PC-9 (cell line): ENCODE measurements around the gene CD86. TPM values are rescaled to one million over a fixed set of nuclear protein-coding genes. Genes with fewer than 3 reads are reported as not detected.

Source experiments
- BruUV-seq: library from RNA; stranded (reverse); fragments of 400-500 nt; replicated peaks from 2 replicates; lab custom pipeline; 2021; lab: Mats Ljungman, UMichigan
- CTCF ChIA-PET: fragments of 300-600 bp; sonication (Branson Sonifier 250); formaldehyde crosslinking; loops from one replicate; lab custom pipeline; 2022; ENCODE audit warnings: antibody characterized with exemption; lab: Charles Lee
- POLR2A ChIA-PET: fragments of 300-600 bp; sonication (Branson Sonifier 250); formaldehyde crosslinking; loops from one replicate; lab custom pipeline; 2022; ENCODE audit warnings: antibody characterized with exemption; ENCODE audit not compliant: unreplicated experiment; lab: Charles Lee
- DNase-seq, 2 experiments: peaks; one replicate each; pipeline versions ENCODE4 v3.0.0 to v3.0.0-alpha.2; 2015 to 2022; ENCODE audit warnings: mixed read lengths in 1 of 2
- H2AFZ ChIP-seq: fragments of 200-600 bp; sonication (generic); 2 replicates; pipeline ENCODE4 v1.8.1; 2017; ENCODE audit warnings: antibody characterized with exemption
- H3F3A ChIP-seq: fragments of 200-600 bp; sonication (generic); 2 replicates; pipeline ENCODE4 v1.8.1; 2017; ENCODE audit warnings: antibody characterized with exemption, mild to moderate bottlenecking, low read depth; ENCODE audit not compliant: insufficient read depth
- H3K27ac ChIP-seq: fragments of 200-600 bp; sonication (generic); 2 replicates; pipeline ENCODE4 v1.6.1; 2016; ENCODE audit warnings: mixed run types
- H3K27me3 ChIP-seq: fragments of 200-600 bp; sonication (generic); 2 replicates; pipeline ENCODE4 v1.6.1; 2016; ENCODE audit warnings: low read depth, mixed run types; ENCODE audit not compliant: insufficient read depth
- H3K36me3 ChIP-seq: fragments of 200-600 bp; sonication (generic); 2 replicates; pipeline ENCODE4 v1.6.1; 2016; ENCODE audit warnings: low read depth, mixed run types
- H3K4me1 ChIP-seq: fragments of 200-600 bp; sonication (generic); replicated peaks from 2 replicates; pipeline ENCODE4 v1.6.1; 2016; ENCODE audit warnings: mixed run types; ENCODE audit not compliant: insufficient read depth
- H3K4me2 ChIP-seq: fragments of 200-600 bp; sonication (generic); 2 replicates; pipeline ENCODE4 v1.6.1; 2017; ENCODE audit warnings: mixed run types
- H3K4me3 ChIP-seq: fragments of 200-600 bp; sonication (generic); 2 replicates; pipeline ENCODE4 v1.6.1; 2016; ENCODE audit warnings: mixed run types
- H3K79me2 ChIP-seq: fragments of 200-600 bp; sonication (generic); 2 replicates; pipeline ENCODE4 v1.6.1; 2017; ENCODE audit warnings: low read depth, mixed run types
- H3K9me2 ChIP-seq: fragments of 200-600 bp; sonication (generic); 2 replicates; pipeline ENCODE4 v1.8.1; 2017; ENCODE audit warnings: mild to moderate bottlenecking; ENCODE audit not compliant: insufficient read depth
- H3K9me3 ChIP-seq: fragments of 200-600 bp; sonication (generic); 2 replicates; pipeline ENCODE4 v1.8.1; 2016; ENCODE audit warnings: low read depth; ENCODE audit not compliant: insufficient read depth
- H4K20me1 ChIP-seq: fragments of 200-600 bp; sonication (generic); 2 replicates; pipeline ENCODE4 v1.8.1; 2017; ENCODE audit not compliant: insufficient read depth
- EZH2 ChIP-seq: fragments of 200-600 bp; sonication (generic); IDR thresholded peaks from 2 replicates; pipeline ENCODE4 v1.8.0; 2017; ENCODE audit warnings: antibody characterized with exemption, low read depth
- intact Hi-C: fragments of 100-400 bp; cut with micrococcal nuclease; formaldehyde crosslinking; loops from one replicate; pipeline ENCODE4 v1.10.0; 2022; ENCODE audit not compliant: unreplicated experiment
- total RNA-seq: library from RNA; stranded (reverse); gene quantifications from 2 replicates; pipeline ENCODE4 v1.2.3, GENCODE V29; 2021
- TF ChIP-seq, protein P1 (sequence below): fragments of 200-600 bp; sonication (generic); conservative IDR thresholded peaks from 2 replicates; pipeline ENCODE4 v1.6.1; 2017; ENCODE audit warnings: mixed run types, antibody characterized with exemption, mild to moderate bottlenecking, moderate library complexity

Gene CD86
- total RNA-seq, 1 experiment from 2014 or later = not detected

DNA sequence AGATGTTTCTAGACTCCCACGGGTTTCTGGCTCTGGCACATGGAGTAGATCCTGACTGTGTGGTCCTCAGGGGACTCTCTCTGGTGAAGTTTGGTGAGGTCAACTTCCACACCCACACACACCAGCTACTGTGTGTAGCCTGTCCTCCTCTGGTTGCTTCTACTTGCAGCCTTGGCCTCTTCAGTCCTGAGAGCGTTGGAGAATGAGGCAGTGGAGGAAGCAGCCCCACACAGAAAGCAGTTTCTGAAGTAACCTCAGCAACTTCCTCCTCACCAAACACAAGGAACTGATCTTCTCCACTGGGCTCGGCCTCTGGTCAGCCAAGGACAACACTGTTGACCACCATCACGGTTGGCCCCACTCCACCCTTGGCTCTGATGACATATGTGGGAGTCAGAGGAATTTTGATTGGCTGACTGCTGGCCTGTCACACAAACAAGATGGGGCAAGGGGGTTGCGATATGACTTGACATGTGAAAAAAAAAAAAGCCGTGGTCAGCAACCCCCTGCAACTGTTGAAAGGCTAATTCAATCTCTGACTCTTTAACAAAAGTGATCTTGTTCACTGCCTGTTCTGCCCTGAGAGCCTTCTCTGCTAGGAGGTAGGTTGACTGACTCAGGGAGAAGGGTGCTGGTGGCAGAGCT, 19.6 kb downstream of the CD86 start:
- ChIA-PET CTCF (no interaction called here), POLR2A (no interaction called here)
- no peaks in the 10 kb centered on the region for H3K9me2 ChIP-seq
- H3F3A ChIP-seq = no peaks in the 10 kb centered on the region
- DNase-seq = no peak
- H4K20me1 ChIP-seq = no peaks in the 10 kb centered on the region
- H3K27ac ChIP-seq = no peak overlapping the region
- no peak overlapping the region for H3K4me2 ChIP-seq
- no peaks in the 10 kb centered on the region for H3K4me1 ChIP-seq
- intact Hi-C loops = no loop called here
- no peak overlapping the region; the same call in 1 of the 2 replicates for H2AFZ ChIP-seq
- 0 out of 2 replicates have a peak, but pooled peaks cover 4% of the 10 kb centered on the region for H3K27me3 ChIP-seq
- BruUV-seq = no TSS peak
- no peak overlapping the region for H3K4me3 ChIP-seq
- TF ChIP-seq EZH2 = no peak
- TF ChIP-seq, protein P1, sequence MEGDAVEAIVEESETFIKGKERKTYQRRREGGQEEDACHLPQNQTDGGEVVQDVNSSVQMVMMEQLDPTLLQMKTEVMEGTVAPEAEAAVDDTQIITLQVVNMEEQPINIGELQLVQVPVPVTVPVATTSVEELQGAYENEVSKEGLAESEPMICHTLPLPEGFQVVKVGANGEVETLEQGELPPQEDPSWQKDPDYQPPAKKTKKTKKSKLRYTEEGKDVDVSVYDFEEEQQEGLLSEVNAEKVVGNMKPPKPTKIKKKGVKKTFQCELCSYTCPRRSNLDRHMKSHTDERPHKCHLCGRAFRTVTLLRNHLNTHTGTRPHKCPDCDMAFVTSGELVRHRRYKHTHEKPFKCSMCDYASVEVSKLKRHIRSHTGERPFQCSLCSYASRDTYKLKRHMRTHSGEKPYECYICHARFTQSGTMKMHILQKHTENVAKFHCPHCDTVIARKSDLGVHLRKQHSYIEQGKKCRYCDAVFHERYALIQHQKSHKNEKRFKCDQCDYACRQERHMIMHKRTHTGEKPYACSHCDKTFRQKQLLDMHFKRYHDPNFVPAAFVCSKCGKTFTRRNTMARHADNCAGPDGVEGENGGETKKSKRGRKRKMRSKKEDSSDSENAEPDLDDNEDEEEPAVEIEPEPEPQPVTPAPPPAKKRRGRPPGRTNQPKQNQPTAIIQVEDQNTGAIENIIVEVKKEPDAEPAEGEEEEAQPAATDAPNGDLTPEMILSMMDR = no peak
- no peaks in the 10 kb centered on the region; the same call in 1 of the 2 replicates for H3K9me3 ChIP-seq
- H3K79me2 ChIP-seq = no peaks in the 10 kb centered on the region
- no peaks in the 10 kb centered on the region for H3K36me3 ChIP-seq

DNA sequence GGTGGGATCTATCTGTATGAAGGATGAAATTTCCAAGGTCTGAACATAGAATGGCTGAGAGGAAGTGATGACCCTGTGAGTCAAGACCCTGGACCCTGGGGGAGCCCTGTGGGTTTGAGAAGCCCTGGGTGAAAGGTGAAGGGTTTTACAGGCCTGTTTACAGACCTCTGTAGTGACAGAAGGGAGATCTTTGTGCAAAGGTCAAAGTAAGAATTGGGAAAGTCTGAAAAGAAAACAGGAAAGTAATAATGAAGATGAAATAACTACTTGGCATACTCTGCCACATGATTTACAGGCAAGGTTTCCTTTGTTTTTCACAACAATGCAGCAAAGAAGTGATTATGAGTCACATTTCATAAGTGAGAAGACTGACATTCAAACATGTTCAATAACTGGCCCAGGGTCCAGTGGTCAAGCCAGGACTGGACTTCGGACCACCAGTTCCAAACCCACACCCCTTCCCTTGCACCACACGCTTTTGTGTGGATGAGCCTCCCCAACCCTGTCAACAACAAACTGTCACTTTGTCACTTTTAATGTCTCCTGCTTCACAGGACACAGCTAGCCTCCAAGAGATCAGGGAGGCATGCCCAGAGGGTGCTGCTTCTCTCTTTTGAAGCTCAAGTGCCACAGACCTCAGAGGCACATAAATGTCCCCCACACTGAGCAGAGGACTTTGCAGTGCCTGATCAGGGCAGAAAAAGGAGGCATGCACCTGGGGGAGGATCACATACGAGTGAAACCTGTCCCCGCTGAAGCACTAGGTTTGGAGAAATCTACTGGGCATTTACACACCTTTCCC, 21.5 kb downstream of the CD86 start:
- H3K4me3 ChIP-seq = no peak overlapping the region
- no peaks in the 10 kb centered on the region for H3K79me2 ChIP-seq
- no peaks in the 10 kb centered on the region for H3K36me3 ChIP-seq
- no peaks in the 10 kb centered on the region for H4K20me1 ChIP-seq
- no peak overlapping the region for H3K4me2 ChIP-seq
- BruUV-seq = no TSS peak
- CTCF ChIA-PET = no interaction called here
- intact Hi-C loops = no loop called here
- no peak for DNase-seq
- no peaks in the 10 kb centered on the region for H3K4me1 ChIP-seq
- H3F3A ChIP-seq = no peaks in the 10 kb centered on the region
- H3K27ac ChIP-seq = no peak overlapping the region
- no peak for TF ChIP-seq EZH2
- TF ChIP-seq, protein P1 = no peak
- H3K27me3 ChIP-seq = 0 out of 2 replicates have a peak, but pooled peaks cover 4% of the 10 kb centered on the region
- no peaks in the 10 kb centered on the region for H3K9me2 ChIP-seq
- no peak overlapping the region for H2AFZ ChIP-seq
- POLR2A ChIA-PET = no interaction called here
- no peaks in the 10 kb centered on the region; the same call in 1 of the 2 replicates for H3K9me3 ChIP-seq

DNA sequence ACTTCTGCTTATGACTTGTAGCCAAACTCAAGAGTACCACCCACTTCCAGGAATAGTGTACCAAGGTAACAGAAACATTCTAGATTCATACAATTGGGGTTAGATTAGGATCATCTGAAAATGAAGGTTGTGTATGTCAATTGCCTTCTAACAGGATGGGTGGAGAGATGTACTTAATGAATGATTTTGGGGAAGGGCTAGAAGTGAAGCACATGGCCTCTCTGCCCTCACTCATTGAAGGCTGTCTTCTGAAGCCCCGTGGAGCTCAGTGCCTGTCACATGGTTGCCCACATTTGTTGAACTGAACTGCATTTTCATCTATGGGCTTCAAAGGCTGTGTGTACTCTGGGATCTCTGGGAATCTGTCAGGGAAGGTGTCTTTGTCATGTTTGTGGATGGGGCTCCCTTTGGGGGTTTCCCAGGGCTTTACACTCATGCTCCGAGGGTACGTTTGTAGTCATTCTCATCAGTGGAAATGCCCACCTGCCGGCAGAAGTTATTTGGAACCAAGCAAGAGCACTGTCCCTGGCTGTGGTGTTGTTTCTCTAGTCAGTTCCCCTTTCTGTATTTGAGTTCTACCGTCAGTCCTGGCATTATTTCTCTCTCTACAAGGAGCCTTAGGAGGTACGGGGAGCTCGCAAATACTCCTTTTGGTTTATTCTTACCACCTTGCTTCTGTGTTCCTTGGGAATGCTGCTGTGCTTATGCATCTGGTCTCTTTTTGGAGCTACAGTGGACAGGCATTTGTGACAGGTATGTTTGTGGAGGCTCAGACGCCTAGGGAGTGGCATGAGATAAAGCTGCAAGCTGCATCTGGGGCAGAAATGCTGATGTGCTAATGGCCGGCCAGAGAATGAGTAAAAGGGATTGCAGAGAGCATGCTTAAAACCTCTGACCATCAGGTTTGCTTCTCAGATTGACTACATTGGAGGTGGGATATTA, 22.4 kb downstream of the CD86 start:
- no peaks in the 10 kb centered on the region for H3F3A ChIP-seq
- H3K4me3 ChIP-seq = no peak overlapping the region
- no peak overlapping the region for H3K4me2 ChIP-seq
- ChIA-PET POLR2A (no interaction called here), CTCF (no interaction called here)
- H3K36me3 ChIP-seq = no peaks in the 10 kb centered on the region
- TF ChIP-seq, protein P1 = no peak
- no peak for TF ChIP-seq EZH2
- intact Hi-C loops = no loop called here
- no peak overlapping the region for H2AFZ ChIP-seq
- H3K79me2 ChIP-seq = no peaks in the 10 kb centered on the region
- no peaks in the 10 kb centered on the region; the same call in 1 of the 2 replicates for H3K9me3 ChIP-seq
- no peak for DNase-seq
- no peak overlapping the region for H3K27ac ChIP-seq
- H4K20me1 ChIP-seq = no peaks in the 10 kb centered on the region
- no peaks in the 10 kb centered on the region for H3K9me2 ChIP-seq
- no TSS peak for BruUV-seq
- H3K27me3 ChIP-seq = 0 out of 2 replicates have a peak, but pooled peaks cover 4% of the 10 kb centered on the region
- no peaks in the 10 kb centered on the region for H3K4me1 ChIP-seq
